CD14-positive monocyte (primary cell): ENCODE measurements around the gene RBFOX2. TPM values are rescaled to one million over a fixed set of nuclear protein-coding genes. Genes with fewer than 3 reads are reported as not detected.

Experiments used
- DNase-seq, 3 donors: peaks; one replicate each; pipeline ENCODE4 v3.0.0-alpha.2; 2011 to 2022
- H2AFZ ChIP-seq: 2 replicates; pipeline ENCODE4 v1.6.0; 2012; ENCODE audit warnings: mild to moderate bottlenecking, low read depth, low read length, inconsistent platforms; ENCODE audit not compliant: insufficient read depth, poor library complexity, severe bottlenecking
- H3K27ac ChIP-seq, 2 donors: 1 replicate in 1 of 2; 2 replicates in 1 of 2; pipeline ENCODE4 v1.5.1; 2012 to 2013; ENCODE audit warnings: low read length in 2 of 2, control low read depth in 1 of 2, inconsistent platforms in 1 of 2, low read depth in 1 of 2, mild to moderate bottlenecking in 1 of 2
- H3K27me3 ChIP-seq, 2 donors: one replicate each; pipeline versions ENCODE4 v1.6.0 to v1.6.1; 2011 to 2013; ENCODE audit warnings: low read length in 2 of 2; ENCODE audit not compliant: control insufficient read depth in 2 of 2, insufficient read depth in 2 of 2
- H3K36me3 ChIP-seq, 2 donors: replicated peaks in 1 of 2; 1 replicate in 1 of 2; 2 replicates in 1 of 2; pipeline versions ENCODE4 v1.5.1 to v1.6.1; 2012 to 2013; ENCODE audit warnings: low read length in 2 of 2, control low read depth in 1 of 2, inconsistent platforms in 1 of 2, mild to moderate bottlenecking in 1 of 2; ENCODE audit not compliant: insufficient read depth in 2 of 2, control insufficient read depth in 1 of 2
- H3K4me1 ChIP-seq, 2 donors: 1 replicate in 1 of 2; 2 replicates in 1 of 2; pipeline versions ENCODE4 v1.5.1 to v1.6.1; 2012 to 2013; ENCODE audit warnings: low read length in 2 of 2, control low read depth in 1 of 2, inconsistent platforms in 1 of 2, mild to moderate bottlenecking in 1 of 2, moderate library complexity in 1 of 2; ENCODE audit not compliant: insufficient read depth in 2 of 2, control insufficient read depth in 1 of 2
- H3K4me2 ChIP-seq: replicated peaks from 2 replicates; pipeline ENCODE3; 2012; ENCODE audit warnings: low read length, moderate library complexity, mild to moderate bottlenecking; ENCODE audit not compliant: poor library complexity, severe bottlenecking; ENCODE audit errors: extremely low read depth
- H3K4me3 ChIP-seq, 3 experiments: fragments of 200-600 bp in 1 of 3; sonication (generic) in 1 of 3; replicated peaks in 1 of 3; 1 replicate in 2 of 3; 2 replicates in 1 of 3; pipeline ENCODE4 v1.5.1; 2011 to 2013; ENCODE audit warnings: low read length in 3 of 3, mild to moderate bottlenecking in 3 of 3, control low read depth in 2 of 3, low read depth in 2 of 3, inconsistent platforms in 1 of 3, moderate library complexity in 1 of 3
- H3K79me2 ChIP-seq: 2 replicates; pipeline ENCODE4 v1.6.0; 2012; ENCODE audit warnings: mild to moderate bottlenecking, control low read depth, inconsistent platforms, low read length, moderate library complexity; ENCODE audit not compliant: insufficient read depth
- H3K9ac ChIP-seq: 2 replicates; pipeline ENCODE4 v1.6.0; 2017; ENCODE audit warnings: low read length, mild to moderate bottlenecking; ENCODE audit not compliant: insufficient read depth, poor library complexity, severe bottlenecking
- H3K9me3 ChIP-seq, 2 donors: replicated peaks in 1 of 2; 1 replicate in 1 of 2; 2 replicates in 1 of 2; pipeline versions ENCODE4 v1.5.1 to v1.6.1; 2012 to 2013; ENCODE audit warnings: low read length in 2 of 2, control low read depth in 1 of 2; ENCODE audit not compliant: control insufficient read depth in 1 of 2, insufficient read depth in 1 of 2
- H4K20me1 ChIP-seq: 2 replicates; pipeline ENCODE4 v1.6.0; 2012; ENCODE audit warnings: mild to moderate bottlenecking, low read length, control low read depth, moderate library complexity; ENCODE audit not compliant: insufficient read depth
- H3K27ac Mint-ChIP-seq, 7 donors: one replicate each; pipeline ENCODE4 v1.8.0; 2020; ENCODE audit warnings: mild to moderate bottlenecking in 7 of 7, mixed read lengths in 7 of 7, moderate library complexity in 6 of 7, inconsistent platforms in 2 of 7
- H3K27me3 Mint-ChIP-seq, 3 donors: one replicate each; pipeline ENCODE4 v1.8.0; 2021 to 2022; ENCODE audit warnings: low read depth in 3 of 3, mild to moderate bottlenecking in 3 of 3, mixed read lengths in 3 of 3, moderate library complexity in 3 of 3, inconsistent platforms in 1 of 3
- H3K36me3 Mint-ChIP-seq, 2 donors: one replicate each; pipeline ENCODE4 v1.8.0; 2020; ENCODE audit warnings: mixed read lengths in 2 of 2, inconsistent platforms in 1 of 2, mild to moderate bottlenecking in 1 of 2
- H3K4me1 Mint-ChIP-seq: one replicate; pipeline ENCODE4 v1.8.0; 2020; ENCODE audit warnings: mild to moderate bottlenecking, mixed read lengths
- H3K4me3 Mint-ChIP-seq, 2 donors: one replicate each; pipeline ENCODE4 v1.8.0; 2020; ENCODE audit warnings: mild to moderate bottlenecking in 2 of 2, mixed read lengths in 2 of 2, moderate library complexity in 1 of 2
- H3K9me3 Mint-ChIP-seq, 7 donors: one replicate each; pipeline ENCODE4 v1.8.0; 2020 to 2022; ENCODE audit warnings: mixed read lengths in 7 of 7, mild to moderate bottlenecking in 6 of 7, moderate library complexity in 6 of 7, inconsistent platforms in 2 of 7
- CTCF ChIP-seq: fragments of 200-600 bp; IDR thresholded peaks from one replicate; pipeline ENCODE4 v1.8.0; 2022; ENCODE audit warnings: antibody characterized with exemption, mild to moderate bottlenecking
- WGBS: methylation state at CpG from one replicate; pipeline ENCODE4 v1.1.5; 2013; ENCODE audit warnings: missing lambda C conversion rate; ENCODE audit not compliant: insufficient coverage; 5-methylcytosine and 5-hydroxymethylcytosine counted together
- intact Hi-C, 2 donors: fragments of 100-400 bp; cut with micrococcal nuclease; formaldehyde crosslinking; loops; one replicate each; pipeline versions ENCODE4 v1.15.0 to v1.15.1; 2023
- polyA plus RNA-seq, 3 donors: library from polyadenylated mRNA; depleted of rRNA in 1 of 3; unstranded in 2 of 3; stranded (reverse) in 1 of 3; fragments of 300-500 nt in 2 of 3; fragments of >200 nt in 1 of 3; fragmentation: Illumina TruSeq in 2 of 3; gene quantifications; 1 replicate in 2 of 3; 2 replicates in 1 of 3; pipeline ENCODE4 v1.2.3, GENCODE V29; 2012 to 2021

The RBFOX2 gene
- polyA plus RNA-seq, 3 donors = not detected

- H4K20me1 ChIP-seq = no peaks in the 10 kb centered on the region
- no peaks in the 10 kb centered on the region for H3K4me1 Mint-ChIP-seq
- no peak overlapping the region for H3K27ac Mint-ChIP-seq
- no peaks in the 10 kb centered on the region for H3K4me1 ChIP-seq
- no peaks in the 10 kb centered on the region for H3K27me3 ChIP-seq
- no peak overlapping the region for H3K4me2 ChIP-seq
- no peaks in the 10 kb centered on the region for H3K36me3 ChIP-seq
- DNase-seq = no peak
- no peaks in the 10 kb centered on the region for H3K79me2 ChIP-seq
- H3K27ac ChIP-seq = no peak overlapping the region
- peaks cover 0 to 1% (median 0%) of the 10 kb centered on the region in 3 donors for H3K27me3 Mint-ChIP-seq
- intact Hi-C loops = no loop called here
- peaks cover 0 to 4% (median 3%) of the 10 kb centered on the region in 7 donors for H3K9me3 Mint-ChIP-seq
- no peak overlapping the region for H3K4me3 Mint-ChIP-seq
- H3K9ac ChIP-seq = no peak overlapping the region
- no peak overlapping the region for H3K4me3 ChIP-seq
- H2AFZ ChIP-seq = no peak overlapping the region
- no peak for TF ChIP-seq CTCF
- no CpG with 5 or more reads among the region's 1 CpG for WGBS
- H3K9me3 ChIP-seq = no peaks in the 10 kb centered on the region
- no peaks in the 10 kb centered on the region for H3K36me3 Mint-ChIP-seq
These were observed 229.5 kb downstream of the RBFOX2 start for GRCh38 chr22:35799150-35799549.

- Mint-ChIP-seq H3K36me3 (no peaks in the 10 kb centered on the region), H3K27ac (no peak overlapping the region), H3K4me3 (no peak overlapping the region), H3K27me3 (peaks cover 0 to 1% (median 0%) of the 10 kb centered on the region in 3 donors), H3K9me3 (no peaks in the 10 kb centered on the region), H3K4me1 (no peaks in the 10 kb centered on the region)
- TF ChIP-seq CTCF = no peak
- H3K9me3 ChIP-seq = no peaks in the 10 kb centered on the region
- 100% methylated on average over 1 of the region's 4 CpGs for WGBS
- H3K27ac ChIP-seq = no peak overlapping the region
- no peaks in the 10 kb centered on the region for H4K20me1 ChIP-seq
- no peak for DNase-seq
- no peaks in the 10 kb centered on the region for H3K36me3 ChIP-seq
- H3K4me1 ChIP-seq = no peaks in the 10 kb centered on the region
- no peak overlapping the region for H3K4me2 ChIP-seq
- no peaks in the 10 kb centered on the region for H3K79me2 ChIP-seq
- intact Hi-C loops = no loop called here
- H3K4me3 ChIP-seq = no peak overlapping the region
- H3K27me3 ChIP-seq = no peaks in the 10 kb centered on the region
- H2AFZ ChIP-seq = no peak overlapping the region
- no peak overlapping the region for H3K9ac ChIP-seq
These were observed 231.2 kb downstream of the RBFOX2 start for GRCh38 chr22:35797411-35797810.
